ENCODE data around the gene OLAH. TPM values are rescaled to one million over a fixed set of nuclear protein-coding genes. Genes with fewer than 3 reads are reported as not detected.
A peak's percentile ranks its signal among the peaks of the same experiment; 100 is the strongest.
"Not testable (repeated sequence)": the region's sequence is repeated elsewhere in the genome, so short reads cannot be mapped to it uniquely, and the experiment has no call there.

OLAH gene
- total RNA-seq (2014; rRNA removed) = not detected in 2 replicates
- Bru-seq, nascent RNA = percentile 5 among the genes with signal in this experiment
- BruChase-seq, experiment 1, labeled RNA remaining after a 6-hour chase = percentile 5 among the genes with signal in this experiment
- percentile 10 among the genes with signal in this experiment for BruChase-seq, experiment 2, labeled RNA remaining after a 2-hour chase
- long read RNA-seq = 0 reads

GRCh38 chr10:15043674-15044073 lies at the start of gene OLAH:
Gene OLAH, plus strand, starts transcription at chr10:15043943. Its CDS starts 3,346 bp downstream, at chr10:15047289.
- H3K27ac ChIP-seq (ENCODE audit: low read length) = no peak within 1 kb of the TSS
- H3K36me3 ChIP-seq (ENCODE audit: low read depth, low read length) = no peaks in the 10 kb centered on the region
- no peaks in the 10 kb centered on the region for H3K9me3 ChIP-seq (ENCODE audit: low read length)
- H3F3A ChIP-seq (ENCODE audit: low read length, unreplicated experiment) = no peaks in the 10 kb centered on the region
- H2AFZ ChIP-seq (ENCODE audit: low read length) = no peak within 1 kb of the TSS
- H3K9ac ChIP-seq (ENCODE audit: low read length) = no peak within 1 kb of the TSS
- ATAC-seq (no peak), DNase-seq (no peak)
- H3K27me3 ChIP-seq (ENCODE audit: low read length) = no peaks in the 10 kb centered on the region
- H4K20me1 ChIP-seq (ENCODE audit: low read length) = no peaks in the 10 kb centered on the region
- TF ChIP-seq CTCF (conservative IDR thresholded peaks at IDR 0.05; ENCODE audit: low read depth, low read length) (no peak), EZH2phosphoT487 (IDR thresholded peaks at IDR 0.05; ENCODE audit: borderline replicate concordance, low read length) (no peak), EZH2 (IDR thresholded peaks at IDR 0.05; ENCODE audit: low read length, unreplicated experiment) (no peak)
- 0 out of 2 replicates have a peak within 1 kb of the TSS, but pooled peaks have one; percentile 14 for H3K4me2 ChIP-seq (ENCODE audit: low read length)
- H3K79me2 ChIP-seq (ENCODE audit: low read length) = no peaks in the 10 kb centered on the region
- H3K4me1 ChIP-seq (ENCODE audit: insufficient read depth, low read length) = peaks cover 7% of the 10 kb centered on the region; the same call in 1 of the 2 replicates
- CTCF ChIA-PET = no interaction called here
- H3K4me3 ChIP-seq (ENCODE audit: low read length) = no peak within 1 kb of the TSS
- H3K9me2 ChIP-seq (replicated peaks; ENCODE audit: low read length) = no peaks in the 10 kb centered on the region
- POLR2A ChIA-PET (ENCODE audit: unreplicated experiment) = no interaction called here
- BruUV-seq (replicated peaks) = no TSS peak
- intact Hi-C loops (cut with micrococcal nuclease) = no loop called here

GRCh38 chr10:14995964-14996565 lies 47.7 kb upstream of the OLAH start:
- Histone ChIP-seq H3K9me2 (replicated peaks; ENCODE audit: low read length) (no peaks in the 10 kb centered on the region), H3K4me3 (ENCODE audit: low read length) (no peak overlapping the region), H2AFZ (ENCODE audit: low read length) (no peak overlapping the region), H3K27ac (ENCODE audit: low read length) (no peak overlapping the region), H3K4me2 (ENCODE audit: low read length) (no peak overlapping the region), H3K79me2 (ENCODE audit: low read length) (no peaks in the 10 kb centered on the region), H3K27me3 (ENCODE audit: low read length) (no peaks in the 10 kb centered on the region), H3K9me3 (ENCODE audit: low read length) (no peaks in the 10 kb centered on the region), H3K36me3 (ENCODE audit: low read depth, low read length) (no peaks in the 10 kb centered on the region), H4K20me1 (ENCODE audit: low read length) (no peaks in the 10 kb centered on the region), H3F3A (ENCODE audit: low read length, unreplicated experiment) (no peaks in the 10 kb centered on the region), H3K4me1 (ENCODE audit: insufficient read depth, low read length) (no peaks in the 10 kb centered on the region), H3K9ac (ENCODE audit: low read length) (no peak overlapping the region)
- DNase-seq = no peak
- POLR2A ChIA-PET (ENCODE audit: unreplicated experiment) = no interaction called here
- no peak for TF ChIP-seq EZH2phosphoT487 (IDR thresholded peaks at IDR 0.05; ENCODE audit: borderline replicate concordance, low read length)
- no peak for TF ChIP-seq CTCF (conservative IDR thresholded peaks at IDR 0.05; ENCODE audit: low read depth, low read length)
- no peak for TF ChIP-seq EZH2 (IDR thresholded peaks at IDR 0.05; ENCODE audit: low read length, unreplicated experiment)
- CTCF ChIA-PET = no interaction called here
- intact Hi-C loops (cut with micrococcal nuclease) = no loop called here
- no TSS peak for BruUV-seq (replicated peaks)
- no peak for ATAC-seq

- intact Hi-C loops (cut with micrococcal nuclease); H3K9me2 ChIP-seq (replicated peaks; ENCODE audit: low read length); H3K36me3 ChIP-seq (ENCODE audit: low read depth, low read length); H3K9me3 ChIP-seq (ENCODE audit: low read length); H3F3A ChIP-seq (ENCODE audit: low read length, unreplicated experiment); H3K27me3 ChIP-seq (ENCODE audit: low read length); H2AFZ ChIP-seq (ENCODE audit: low read length); H3K9ac ChIP-seq (ENCODE audit: low read length); BruUV-seq (replicated peaks); H3K79me2 ChIP-seq (ENCODE audit: low read length); H3K4me3 ChIP-seq (ENCODE audit: low read length); H4K20me1 ChIP-seq (ENCODE audit: low read length); CTCF ChIA-PET: not testable (repeated sequence)
- peak overlapping the region; percentile 44; the same call in 1 of the 2 replicates for H3K4me2 ChIP-seq (ENCODE audit: low read length)
- H3K27ac ChIP-seq (ENCODE audit: low read length) = peak overlapping the region; percentile 41; the same call in 1 of the 2 replicates
- ATAC-seq (peak; percentile 85), DNase-seq (peak; percentile 83)
- H3K4me1 ChIP-seq (ENCODE audit: insufficient read depth, low read length) = peaks cover 15% of the 10 kb centered on the region
- POLR2A ChIA-PET (ENCODE audit: unreplicated experiment) = interaction anchor here (0.5 kb wide), 1 partner anchor 71 kb away, joined by 5 read pairs; no protein-coding TSS in a partner anchor
Observed at GRCh38 chr10:15013530-15013929, 30.2 kb upstream of the OLAH start.

Data from PC-3 (cell line).